GM12875 (cell line): ENCODE results near the gene MAP7.
"Not testable (repeated sequence)": the region's sequence is repeated elsewhere in the genome, so short reads cannot be mapped to it uniquely, and the experiment has no call there.

Source experiments
- H3K4me3 ChIP-seq: one replicate; pipeline ENCODE4 v1.5.1; 2011; ENCODE audit warnings: low read depth, low read length, control low read depth
- TF ChIP-seq, protein P1 (sequence below): IDR thresholded peaks from 2 replicates; pipeline ENCODE4 v1.5.1; 2011; ENCODE audit warnings: low read depth, mild to moderate bottlenecking, control low read depth, inconsistent platforms, low read length, moderate library complexity, borderline replicate concordance; ENCODE audit not compliant: insufficient read depth

The MAP7 gene

DNA sequence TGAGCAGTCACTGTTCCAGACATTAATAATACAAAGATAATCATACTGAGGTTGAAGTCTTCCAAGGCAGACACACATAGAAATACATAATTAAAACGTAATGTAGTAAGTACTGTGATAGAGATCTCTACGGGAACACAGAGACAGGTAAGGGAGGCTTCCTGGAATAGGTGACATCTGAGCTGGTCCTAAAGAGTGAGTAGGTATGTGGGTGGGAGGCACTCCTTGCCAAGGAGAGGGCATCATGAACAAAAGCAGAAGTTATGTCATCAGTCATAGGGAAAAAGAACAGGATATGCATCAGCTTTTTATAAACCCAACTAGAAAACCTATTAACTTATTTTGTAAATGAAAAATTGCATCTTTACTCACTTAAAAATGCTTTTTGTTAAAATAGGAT is 110.0 kb downstream of the MAP7 start:
- TF ChIP-seq, protein P1, sequence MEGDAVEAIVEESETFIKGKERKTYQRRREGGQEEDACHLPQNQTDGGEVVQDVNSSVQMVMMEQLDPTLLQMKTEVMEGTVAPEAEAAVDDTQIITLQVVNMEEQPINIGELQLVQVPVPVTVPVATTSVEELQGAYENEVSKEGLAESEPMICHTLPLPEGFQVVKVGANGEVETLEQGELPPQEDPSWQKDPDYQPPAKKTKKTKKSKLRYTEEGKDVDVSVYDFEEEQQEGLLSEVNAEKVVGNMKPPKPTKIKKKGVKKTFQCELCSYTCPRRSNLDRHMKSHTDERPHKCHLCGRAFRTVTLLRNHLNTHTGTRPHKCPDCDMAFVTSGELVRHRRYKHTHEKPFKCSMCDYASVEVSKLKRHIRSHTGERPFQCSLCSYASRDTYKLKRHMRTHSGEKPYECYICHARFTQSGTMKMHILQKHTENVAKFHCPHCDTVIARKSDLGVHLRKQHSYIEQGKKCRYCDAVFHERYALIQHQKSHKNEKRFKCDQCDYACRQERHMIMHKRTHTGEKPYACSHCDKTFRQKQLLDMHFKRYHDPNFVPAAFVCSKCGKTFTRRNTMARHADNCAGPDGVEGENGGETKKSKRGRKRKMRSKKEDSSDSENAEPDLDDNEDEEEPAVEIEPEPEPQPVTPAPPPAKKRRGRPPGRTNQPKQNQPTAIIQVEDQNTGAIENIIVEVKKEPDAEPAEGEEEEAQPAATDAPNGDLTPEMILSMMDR, result no peak
- H3K4me3 ChIP-seq, result no peak overlapping the region

DNA sequence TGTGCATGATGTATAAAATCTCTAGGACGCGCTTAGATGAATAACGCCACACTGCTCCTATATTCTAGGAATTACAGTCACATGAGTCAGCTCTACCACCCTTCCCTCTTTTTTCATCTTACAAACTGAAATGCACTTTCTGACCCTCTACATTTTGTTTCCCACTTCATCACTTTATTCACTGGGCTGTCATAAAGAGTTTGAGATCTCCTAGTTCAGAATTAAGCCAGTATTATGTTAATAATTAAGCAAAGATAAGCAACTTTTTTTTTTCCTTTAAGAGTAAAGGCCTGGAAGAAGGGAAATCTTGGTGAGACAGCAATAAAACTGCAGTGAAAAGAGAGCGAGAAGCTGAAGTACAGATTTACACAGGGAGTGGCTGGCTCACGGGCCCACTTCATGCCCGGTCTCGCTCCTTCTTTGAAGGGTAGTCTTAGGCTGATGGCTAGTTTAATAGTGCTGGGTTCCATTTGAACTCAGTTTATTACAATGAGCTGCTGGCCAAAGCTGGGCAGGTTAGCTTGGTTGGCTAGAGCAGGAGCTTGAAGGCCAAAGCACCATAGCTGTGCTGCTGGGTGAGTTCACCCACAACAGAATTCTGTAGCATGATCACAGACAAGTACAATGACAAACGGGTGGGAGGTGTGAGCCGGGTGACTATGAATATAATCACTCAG is 110.6 kb downstream of the MAP7 start:
- H3K4me3 ChIP-seq, result no peak overlapping the region
- TF ChIP-seq, protein P1, result no peak

DNA sequence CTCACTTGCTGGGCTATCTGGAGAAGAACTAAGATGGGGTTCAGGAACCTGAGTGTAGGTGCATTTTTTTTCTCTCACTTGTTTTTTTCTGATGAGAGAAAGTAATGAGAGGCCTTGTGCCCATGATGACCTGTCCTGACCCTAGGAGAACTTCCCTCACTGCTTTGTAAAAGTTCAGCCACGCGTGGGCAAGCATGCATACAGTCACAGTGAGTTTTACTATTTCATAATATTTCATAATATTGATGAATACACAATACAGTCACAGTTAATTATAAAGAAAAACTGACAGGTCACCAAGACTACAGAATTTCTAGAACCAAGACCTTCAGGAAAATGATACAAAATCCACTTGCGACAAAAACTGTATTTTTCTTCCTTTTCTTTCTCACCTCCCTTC is 111.8 kb downstream of the MAP7 start:
- H3K4me3 ChIP-seq, result no peak overlapping the region
- TF ChIP-seq, protein P1, result no peak

DNA sequence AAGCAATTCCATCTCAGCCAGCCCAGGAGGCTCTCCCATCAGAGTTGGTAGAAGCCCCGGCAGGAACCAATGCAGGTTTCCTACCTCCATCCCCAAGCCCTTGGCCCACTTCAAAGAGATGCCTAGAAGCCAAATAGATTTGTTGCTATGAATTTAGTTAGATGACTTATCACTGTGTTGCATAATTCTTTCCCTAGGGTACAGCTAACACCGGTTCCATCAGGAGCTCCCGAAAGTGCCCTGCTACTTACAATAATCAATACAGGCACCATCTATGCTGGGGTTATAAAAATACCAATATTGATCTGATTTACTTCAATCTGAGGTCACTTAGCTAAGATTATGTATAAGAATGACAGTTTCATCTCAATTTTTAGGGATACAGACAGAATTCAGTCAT is 113.0 kb downstream of the MAP7 start:
- TF ChIP-seq, protein P1, result no peak

DNA sequence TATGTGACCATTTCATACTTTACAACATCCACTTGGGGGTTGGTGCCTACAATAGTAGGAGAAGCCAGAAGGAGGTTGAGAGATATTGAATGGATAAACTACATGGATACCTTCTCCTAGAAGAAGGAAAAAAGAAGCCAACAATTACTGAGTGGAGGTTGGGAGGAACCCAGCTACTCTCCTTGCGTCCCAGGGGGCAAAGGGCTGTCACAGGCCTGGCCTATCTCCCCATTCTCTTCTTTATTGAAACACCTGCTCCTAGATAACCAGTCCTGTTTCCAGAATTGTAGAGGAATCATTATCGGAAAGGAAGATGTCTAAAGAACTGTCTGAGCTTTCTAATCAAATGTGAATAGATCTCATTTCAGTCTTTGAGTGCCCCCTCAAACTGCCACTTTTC is 115.1 kb downstream of the MAP7 start:
- TF ChIP-seq, protein P1, result no peak
- H3K4me3 ChIP-seq, result no peak overlapping the region

More for the DNA sequence above, 113.0 kb downstream of the MAP7 start:
- H3K4me3 ChIP-seq, result no peak overlapping the region

DNA sequence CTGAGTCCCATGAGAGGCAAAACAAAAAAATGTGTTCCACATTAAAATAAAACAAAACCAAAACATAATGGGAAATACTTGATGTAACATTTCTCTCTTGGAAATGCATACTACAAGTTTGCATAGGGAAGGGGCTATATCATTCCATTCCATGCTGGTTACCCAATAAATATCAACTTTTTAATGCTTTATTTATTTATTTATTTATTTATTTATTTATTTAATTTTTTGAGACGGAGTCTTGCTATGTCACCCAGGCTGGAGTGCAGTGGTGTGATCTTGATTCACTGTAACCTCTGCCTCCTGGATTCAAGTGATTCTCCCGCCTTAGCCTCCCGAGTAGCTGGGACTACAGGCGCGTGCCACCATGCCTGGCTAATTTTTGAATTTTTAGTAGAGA is 118.9 kb downstream of the MAP7 start:
- not testable (repeated sequence) for H3K4me3 ChIP-seq

DNA sequence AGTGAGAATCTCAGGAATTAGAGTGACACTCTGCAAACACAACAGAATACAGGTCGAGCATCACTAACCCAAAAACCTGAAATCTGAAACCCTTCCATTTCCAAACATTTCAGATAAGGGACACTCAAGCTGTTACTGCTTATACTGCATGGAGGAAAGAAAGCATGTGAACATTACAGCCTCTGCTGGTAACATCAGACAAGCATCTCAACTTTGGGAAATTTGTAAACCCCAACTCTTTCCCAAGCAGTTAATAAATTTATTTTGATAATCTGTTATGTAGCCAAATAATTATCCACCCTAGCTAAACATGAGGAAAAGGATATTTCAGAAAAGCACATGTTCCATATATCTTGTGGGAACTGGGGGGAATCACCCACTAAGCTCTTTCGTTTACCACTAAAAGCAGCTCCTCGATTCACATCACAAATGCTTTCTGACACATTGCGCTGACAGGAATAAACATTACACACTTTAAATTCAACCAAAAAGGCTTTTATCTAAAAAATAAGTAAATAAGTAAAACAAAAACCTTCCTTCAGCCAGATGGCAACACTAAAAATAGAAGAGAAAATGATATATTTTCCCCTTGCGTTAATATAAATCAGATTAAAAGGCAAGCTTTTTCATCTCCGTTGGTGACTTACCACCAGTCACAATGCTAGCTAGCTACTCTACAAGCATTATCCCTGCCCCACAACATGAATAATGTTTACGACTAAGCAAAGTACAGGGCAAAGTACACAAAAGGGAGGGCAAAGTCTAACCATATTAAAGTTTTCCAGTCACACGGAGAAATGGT is 120.8 kb downstream of the MAP7 start:
- TF ChIP-seq, protein P1, result no peak
- H3K4me3 ChIP-seq, result no peak overlapping the region
